HS-27A (cell line): ENCODE results near the gene TMEM17.

Experiments
- DNase-seq: peaks from one replicate; pipeline ENCODE4 v3.0.0-alpha.2; 2012; ENCODE audit warnings: low read depth, missing footprints

The TMEM17 gene

DNA sequence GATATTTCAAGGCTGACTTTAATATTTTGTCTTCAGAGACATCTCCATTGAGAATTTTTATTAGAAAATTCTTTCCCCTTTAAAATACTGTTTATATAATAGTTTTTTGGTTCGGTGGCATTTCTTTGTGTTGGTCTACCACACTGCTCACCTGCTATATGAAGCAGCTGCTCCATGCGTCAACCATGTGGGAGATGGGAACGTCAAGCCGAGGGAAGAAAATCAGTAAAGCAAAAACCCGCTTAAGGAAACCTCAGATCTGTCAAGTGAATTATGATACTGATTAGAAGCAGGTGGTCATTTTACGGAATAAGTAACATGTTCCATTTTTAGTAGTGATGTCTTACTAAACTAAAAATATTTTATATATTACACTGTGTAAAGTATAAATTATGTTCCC is 5.6 kb upstream of the TMEM17 start:
- no peak for DNase-seq

- DNase-seq, result no peak
Measured at GRCh38 chr2:62506421-62506750, 391 bp upstream of the TMEM17 start.

- DNase-seq, result no peak
Measured at GRCh38 chr2:62505109-62505749, 766 bp downstream of the TMEM17 start.

GRCh38 chr2:62504657-62505056 is 1.3 kb downstream of the TMEM17 start:
- no peak for DNase-seq

DNA sequence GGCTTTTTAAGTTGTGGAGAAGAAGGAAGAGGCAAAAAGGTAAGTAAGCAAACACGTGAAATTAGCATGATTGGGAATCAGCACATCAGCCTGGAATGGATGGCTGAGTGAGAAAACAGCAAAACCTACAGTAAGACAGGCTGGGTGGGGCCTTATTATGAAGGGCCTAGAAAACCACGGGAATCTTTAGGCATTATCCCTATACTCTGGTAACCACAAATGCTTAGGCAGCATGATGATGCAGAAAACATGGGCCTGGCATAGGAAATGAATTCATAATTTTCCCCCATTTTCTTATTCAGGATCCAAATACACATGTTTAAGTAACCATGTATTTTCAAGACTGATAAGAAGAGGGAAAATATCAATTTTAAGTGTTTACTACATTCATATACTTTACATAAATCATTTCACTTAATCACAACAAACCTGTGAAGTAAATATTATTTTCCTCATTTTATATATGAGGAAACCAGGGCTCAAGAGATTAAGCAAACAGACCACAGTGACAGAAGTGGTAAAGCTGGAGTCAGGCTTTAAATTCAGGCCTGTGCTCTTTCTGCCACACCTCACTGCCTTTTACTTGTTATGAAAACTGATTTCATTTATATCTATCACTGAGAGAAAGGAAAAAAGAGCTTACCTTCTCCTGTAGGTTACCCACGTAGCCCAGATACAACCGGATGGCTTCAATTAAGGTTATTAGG is 4.0 kb downstream of the TMEM17 start:
- no peak for DNase-seq

DNA sequence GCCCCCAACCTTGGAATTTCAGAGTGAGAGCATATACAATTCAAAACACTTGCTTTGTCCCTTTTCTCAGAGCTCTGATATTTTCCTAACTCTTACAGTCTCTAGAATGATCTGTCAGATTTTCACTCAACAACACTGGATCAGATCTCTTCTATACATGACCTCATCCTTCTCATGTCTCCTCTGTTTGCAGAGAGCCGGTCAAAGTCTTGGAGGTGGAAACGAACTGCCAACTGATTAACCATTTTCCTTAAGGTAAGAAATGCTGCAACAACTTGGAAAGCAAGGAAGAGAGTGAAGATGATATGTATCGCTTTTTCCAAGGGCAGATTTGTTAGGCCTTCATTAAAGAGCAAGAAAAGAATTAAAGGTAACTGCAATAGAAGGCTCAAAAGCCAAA is 4.9 kb downstream of the TMEM17 start:
- DNase-seq, result no peak

DNA sequence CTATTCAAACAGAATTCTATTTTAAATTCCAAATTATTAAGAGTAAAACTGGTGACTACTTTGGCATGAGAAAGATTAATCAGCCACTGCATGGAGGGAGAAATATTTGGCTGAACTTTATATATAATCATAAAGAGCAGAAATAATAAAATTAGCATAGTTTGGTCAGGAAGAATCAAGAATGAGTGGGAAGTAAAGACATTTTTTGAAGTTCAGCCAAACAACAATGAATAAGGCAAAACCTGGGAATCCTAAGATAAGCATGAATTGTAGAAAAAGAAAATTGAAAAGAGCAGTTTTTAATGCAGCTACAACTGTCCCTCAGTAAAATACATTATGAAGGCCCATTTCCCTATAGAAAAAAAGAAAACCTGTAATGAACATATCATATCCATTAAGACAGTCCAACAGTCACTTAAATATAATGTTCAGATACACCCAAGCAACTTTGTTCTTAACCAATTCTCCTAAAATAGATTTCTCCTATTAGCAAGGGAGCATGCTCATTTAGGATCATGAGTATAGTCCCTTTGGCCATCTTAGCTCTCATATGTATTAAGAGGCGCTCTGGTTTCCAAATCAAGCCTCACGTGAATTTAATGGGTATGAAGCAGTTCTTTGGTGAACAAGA is 6.5 kb downstream of the TMEM17 start:
- no peak for DNase-seq

GRCh38 chr2:62498739-62499138 is 7.3 kb downstream of the TMEM17 start:
- no peak for DNase-seq

- no peak for DNase-seq
Measured at GRCh38 chr2:62495761-62496160, 10.2 kb downstream of the TMEM17 start.

- DNase-seq, result no peak
Measured at GRCh38 chr2:62492048-62492447, 13.9 kb downstream of the TMEM17 start.

DNA sequence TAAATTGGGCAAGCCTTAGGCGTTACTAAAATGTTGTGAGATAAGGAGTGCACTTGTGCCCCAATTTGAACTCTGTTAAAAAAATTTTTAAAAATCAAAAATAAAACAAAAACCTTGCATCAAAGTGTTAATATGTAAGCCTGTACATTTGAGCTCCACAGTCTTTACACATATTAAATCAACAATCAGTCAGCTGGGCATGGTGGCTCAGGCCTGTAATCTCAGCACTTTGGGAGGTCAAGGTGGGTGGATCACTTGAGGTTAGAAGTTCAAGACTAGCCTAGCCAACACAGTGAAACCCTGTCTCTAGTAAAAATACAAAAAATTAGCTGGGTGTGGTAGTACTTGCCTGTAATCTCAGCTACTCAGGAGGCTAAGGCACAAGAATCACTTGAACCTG is 16.3 kb downstream of the TMEM17 start:
- DNase-seq, result no peak

- no peak for DNase-seq
Measured at GRCh38 chr2:62489162-62489561, 16.8 kb downstream of the TMEM17 start.

GRCh38 chr2:62486439-62486765 is 19.6 kb downstream of the TMEM17 start:
- no peak for DNase-seq

DNA sequence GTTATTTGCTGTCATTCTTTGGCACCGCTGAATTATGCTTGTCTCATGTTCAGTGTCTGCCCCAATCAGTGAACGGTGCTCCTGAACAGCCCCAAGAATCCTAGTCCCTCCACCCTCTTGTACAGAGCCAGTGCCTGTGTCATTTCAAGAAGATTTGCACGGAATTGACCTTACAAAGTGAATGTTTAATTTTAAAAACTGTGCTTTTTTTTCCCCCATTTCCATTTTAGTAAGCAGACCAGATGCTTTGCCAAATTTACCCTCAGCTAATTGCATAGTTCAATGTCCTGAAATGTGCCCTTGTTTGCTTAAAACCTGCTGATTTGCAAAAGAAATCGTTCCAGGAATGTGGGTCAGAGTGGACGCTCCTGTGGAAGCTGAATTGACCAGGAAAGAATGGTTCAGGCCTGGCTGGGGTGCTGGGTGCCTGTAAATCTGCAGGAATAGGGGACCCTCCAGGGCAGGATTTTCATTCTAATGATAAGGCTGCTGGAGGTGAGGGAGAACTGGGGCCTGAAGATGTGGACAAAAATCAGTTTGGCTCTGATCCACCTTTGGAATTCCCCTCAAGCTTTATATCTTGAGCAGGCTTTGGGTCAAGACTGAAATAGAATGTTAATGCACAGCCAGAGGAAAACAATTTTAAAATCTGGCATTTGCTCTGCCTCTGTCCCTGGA is 20.1 kb downstream of the TMEM17 start:
- no peak for DNase-seq

DNA sequence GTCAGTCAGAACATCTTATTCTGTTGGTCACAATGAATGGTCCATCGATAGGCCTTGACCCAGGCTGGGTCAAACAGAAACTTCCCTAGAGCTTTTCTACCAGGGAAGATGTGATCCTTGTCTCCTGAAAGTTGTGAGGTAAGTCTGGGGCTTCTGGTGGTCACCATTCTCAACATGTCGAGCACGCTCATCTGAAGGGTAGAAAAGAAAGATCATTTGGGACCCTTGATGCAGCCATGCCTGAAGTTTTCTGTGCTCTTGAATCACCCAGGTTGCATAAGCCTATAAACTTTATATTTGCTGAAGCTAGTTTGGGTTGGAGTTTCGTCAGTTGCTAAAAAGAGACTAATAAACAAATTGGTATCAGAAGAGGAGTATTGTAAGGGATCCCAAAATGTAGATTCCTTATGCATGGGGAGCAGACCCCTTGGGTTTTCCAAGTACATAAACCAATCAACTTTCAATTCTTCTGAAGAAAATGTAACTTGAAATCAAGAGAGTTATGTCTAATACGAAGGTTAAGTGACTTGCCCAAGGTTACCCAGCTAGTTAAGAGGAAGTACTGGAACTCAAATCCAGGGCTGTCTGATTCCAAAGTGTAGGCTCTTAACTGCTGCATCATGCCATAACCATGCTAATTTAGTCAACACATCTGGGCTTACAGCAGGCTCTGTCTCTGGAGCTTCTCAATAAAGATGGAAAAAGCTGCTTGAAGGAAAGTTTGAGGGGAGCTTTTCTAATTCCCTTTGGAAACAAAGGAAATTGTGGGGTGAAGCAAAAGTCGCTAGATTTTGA is 23.2 kb downstream of the TMEM17 start:
- no peak for DNase-seq

GRCh38 chr2:62479917-62480316 is 26.1 kb downstream of the TMEM17 start:
- no peak for DNase-seq

DNA sequence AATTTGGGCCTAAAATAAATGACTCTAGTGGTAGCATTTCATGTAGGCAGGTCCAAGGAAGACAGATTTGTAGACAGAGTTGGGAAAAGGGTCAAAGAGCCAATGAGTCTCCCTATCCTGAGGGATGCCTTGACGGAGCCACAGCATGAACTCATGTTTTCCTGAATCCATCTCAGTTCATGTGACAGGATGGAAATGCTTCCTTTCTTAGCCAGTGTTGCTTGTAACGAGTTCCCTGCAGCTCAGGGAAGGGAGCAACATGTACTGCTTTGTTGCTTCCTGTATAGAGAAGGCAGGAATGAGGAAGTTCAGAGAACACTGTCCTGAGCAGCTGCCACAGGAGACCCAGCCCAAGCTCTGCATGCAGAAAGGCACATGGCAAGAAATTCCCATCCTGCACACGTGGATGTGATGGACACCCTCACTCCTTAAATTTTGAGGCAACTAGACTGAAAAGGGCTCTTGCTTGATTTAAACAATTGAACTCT is 27.9 kb downstream of the TMEM17 start:
- no peak for DNase-seq

DNA sequence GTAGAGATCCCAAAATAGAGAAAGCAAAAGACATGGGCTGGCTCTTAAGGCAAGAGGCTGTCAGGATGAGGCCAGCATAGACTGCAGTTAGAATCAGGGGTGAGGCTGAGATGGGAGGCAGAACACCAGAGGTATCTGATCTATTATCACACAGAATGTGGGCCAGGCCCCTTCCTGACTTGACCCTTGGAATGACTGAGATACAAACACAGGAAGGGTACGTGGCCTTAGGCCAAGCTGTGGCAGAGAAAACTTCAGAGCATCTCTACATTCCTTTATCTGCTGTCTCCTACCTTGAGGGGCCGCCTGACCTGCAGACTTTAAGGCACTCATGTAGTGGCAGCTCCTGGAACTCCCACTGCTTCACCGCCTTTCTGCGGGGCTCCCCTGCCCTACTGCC is 28.4 kb downstream of the TMEM17 start:
- no peak for DNase-seq

DNA sequence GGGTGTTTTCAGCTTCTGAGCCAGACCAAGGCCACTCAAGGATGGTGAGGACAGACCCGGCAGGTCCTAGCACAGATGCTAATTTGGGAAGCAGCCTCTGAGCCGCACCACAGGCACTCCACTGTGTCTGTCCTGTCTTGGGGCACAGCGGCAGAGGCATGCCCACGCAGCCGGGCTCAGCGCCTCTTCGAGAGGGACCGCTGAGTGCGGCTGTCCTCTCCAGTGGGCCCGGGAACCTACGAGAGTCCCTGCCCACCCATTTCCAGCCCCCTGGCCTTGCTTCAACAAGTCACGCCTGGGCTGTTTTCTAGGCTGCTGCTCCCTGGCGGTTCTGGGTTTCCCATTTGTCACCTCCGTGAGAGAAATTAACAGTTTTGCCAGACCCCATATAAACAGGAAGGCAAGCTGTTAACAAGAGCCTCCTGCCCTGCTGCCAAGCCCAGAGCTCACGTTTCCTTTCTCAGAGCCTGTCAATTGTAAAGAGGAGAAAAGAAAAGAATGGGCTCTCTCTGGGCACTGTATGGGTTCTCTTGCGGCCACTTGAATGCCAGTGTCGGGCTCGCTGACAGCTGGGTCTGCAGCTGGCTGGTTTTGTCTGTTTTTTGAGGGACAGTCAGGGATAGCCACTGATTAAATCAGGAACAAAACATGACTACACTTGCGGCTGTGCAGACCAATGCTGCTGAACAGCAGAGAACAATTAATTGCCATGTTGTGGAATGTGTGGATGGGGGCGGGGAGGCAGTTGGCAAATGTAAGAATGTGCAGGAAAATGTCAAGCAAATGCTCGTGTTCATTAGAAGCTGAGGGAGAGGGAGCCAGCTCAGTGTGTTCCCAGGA is 30.6 kb downstream of the TMEM17 start:
- DNase-seq, result no peak

DNA sequence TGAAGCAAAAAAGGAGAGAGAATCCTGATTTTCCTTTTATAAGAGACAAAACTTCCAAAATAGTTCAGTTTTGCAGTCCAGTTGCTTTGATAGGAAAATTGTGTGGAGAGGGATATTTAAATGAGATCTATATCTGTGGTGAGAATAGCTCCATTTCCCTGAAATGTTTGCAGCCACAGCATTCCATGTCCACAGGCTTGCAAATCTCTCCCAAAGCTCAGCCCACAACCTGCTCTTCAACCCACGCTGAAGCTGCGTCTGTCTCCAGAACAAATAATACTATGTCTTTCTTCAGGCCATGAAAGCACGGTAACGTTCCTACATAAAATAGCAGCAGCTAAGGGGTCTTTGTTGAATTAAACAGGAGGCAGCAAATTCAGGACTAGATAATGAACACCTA is 31.8 kb downstream of the TMEM17 start:
- DNase-seq, result no peak

DNA sequence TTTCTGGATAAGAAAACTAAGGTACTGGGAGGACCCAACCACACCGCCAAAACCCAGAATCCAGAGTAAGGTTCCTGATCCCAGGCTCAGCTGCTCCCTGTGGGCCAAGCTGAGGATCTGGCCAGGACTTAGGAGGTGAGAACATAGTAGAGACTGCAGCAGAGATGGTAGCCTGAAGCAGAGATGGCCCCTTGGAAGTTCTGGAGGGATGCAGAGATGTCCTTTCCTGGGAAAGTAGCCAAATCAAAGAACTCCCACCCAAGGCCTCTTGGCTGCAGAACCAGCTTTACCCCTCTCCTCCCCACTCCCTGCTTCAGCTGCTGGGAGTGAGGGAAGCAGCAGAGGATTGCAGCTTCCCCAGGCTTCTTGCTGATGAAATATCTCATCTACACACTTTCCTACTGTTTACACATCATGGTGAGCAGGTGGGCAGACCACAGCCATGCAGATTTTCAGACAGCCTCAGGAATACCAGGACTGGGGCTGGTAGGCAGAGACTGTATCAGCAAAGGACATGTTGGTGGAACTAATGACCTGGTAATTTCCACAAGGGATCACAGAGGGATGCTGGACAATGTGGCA is 32.7 kb downstream of the TMEM17 start:
- no peak for DNase-seq
